ENCODE measurements around the gene DOK4.

DOK4 gene

DNA sequence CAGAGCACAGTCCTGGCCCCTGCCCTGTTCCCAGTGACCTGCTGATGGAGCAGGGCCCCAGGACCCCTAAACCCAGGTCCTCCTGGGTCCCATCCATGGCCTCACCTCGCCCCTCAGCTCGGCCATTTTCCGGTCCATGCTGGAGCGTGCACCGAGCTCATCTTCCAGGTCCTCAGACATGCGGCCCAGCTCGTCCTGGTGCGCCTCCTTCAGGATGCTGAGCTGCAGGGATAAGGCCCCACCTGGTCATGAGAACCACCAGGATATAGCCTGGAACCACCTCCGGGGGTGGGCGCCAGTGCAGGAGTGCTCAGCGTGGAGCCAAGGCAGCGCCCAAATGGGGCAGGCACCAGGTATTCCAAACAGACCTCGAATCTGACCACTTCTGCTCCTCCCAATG is 32.2 kb upstream of the DOK4 start:
- H3K4me3 ChIP-seq (ENCODE audit: low read depth, low read length): no peak overlapping the region
- no peaks in the 10 kb centered on the region for H3K79me2 ChIP-seq (ENCODE audit: control insufficient read depth, insufficient read depth, low read length, unreplicated experiment)
- no peaks in the 10 kb centered on the region for H3K4me1 ChIP-seq (ENCODE audit: control insufficient read depth, insufficient read depth, low read length, unreplicated experiment)
- no peak overlapping the region for H2AFZ ChIP-seq (ENCODE audit: low read length, unreplicated experiment)
- no peak overlapping the region for H3K27ac ChIP-seq (ENCODE audit: low read depth, low read length)
- H3K36me3 ChIP-seq (ENCODE audit: insufficient read depth, low read length): no peaks in the 10 kb centered on the region
- no peaks in the 10 kb centered on the region for H3K27me3 ChIP-seq (ENCODE audit: insufficient read depth, low read length)

DNA sequence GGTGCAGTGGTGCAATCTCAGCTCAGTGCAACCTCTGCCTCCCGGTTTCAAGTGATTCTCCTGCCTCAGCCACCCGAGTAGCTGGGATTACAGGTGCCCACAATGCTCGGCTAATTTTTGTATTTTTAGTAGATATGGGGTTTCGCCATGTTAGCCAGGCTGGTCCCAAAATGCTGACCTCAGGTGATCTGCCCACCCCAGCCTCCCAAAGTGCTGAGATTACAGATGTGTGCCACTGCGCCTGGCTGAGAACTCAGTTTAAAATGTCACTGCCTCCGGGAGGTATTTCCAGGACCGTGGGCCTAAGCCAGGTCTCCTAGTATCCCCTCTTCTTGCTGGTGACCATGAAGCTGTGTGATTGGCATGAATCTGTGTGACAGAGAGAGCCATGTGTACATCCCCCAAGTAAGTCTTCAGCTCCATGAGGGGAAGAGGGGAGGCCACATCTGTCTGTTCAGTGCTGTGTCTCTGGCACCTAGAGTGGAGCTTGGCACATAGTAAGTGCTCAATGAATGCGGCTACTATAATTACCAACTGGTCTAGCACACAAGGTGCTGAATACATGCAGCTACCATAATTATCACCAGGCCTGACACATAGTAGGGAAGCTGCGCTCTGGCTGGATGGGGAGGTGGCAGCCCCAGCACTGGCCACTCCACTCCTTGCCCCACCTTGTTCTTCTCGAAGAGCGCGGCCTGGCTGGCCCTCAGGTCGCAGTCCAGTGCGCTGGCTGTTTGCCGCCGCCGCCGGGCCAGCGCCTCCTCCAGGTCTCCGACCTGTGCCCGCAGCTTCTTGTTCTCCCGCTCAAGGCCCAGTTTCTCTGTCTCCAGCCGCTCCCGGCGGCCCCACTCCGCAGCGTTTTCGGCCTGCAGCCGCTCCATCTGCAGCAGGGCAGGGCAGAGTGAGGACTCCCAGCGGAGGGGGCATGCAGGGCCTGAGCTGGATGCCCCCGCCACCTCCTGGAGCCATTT is 31.4 kb upstream of the DOK4 start:
- H3K27ac ChIP-seq (ENCODE audit: low read depth, low read length): no peak overlapping the region
- no peaks in the 10 kb centered on the region for H3K4me1 ChIP-seq (ENCODE audit: control insufficient read depth, insufficient read depth, low read length, unreplicated experiment)
- H3K79me2 ChIP-seq (ENCODE audit: control insufficient read depth, insufficient read depth, low read length, unreplicated experiment): no peaks in the 10 kb centered on the region
- no peak overlapping the region for H2AFZ ChIP-seq (ENCODE audit: low read length, unreplicated experiment)
- H3K36me3 ChIP-seq (ENCODE audit: insufficient read depth, low read length): no peaks in the 10 kb centered on the region
- no peaks in the 10 kb centered on the region for H3K27me3 ChIP-seq (ENCODE audit: insufficient read depth, low read length)
- no peak overlapping the region for H3K4me3 ChIP-seq (ENCODE audit: low read depth, low read length)

DNA sequence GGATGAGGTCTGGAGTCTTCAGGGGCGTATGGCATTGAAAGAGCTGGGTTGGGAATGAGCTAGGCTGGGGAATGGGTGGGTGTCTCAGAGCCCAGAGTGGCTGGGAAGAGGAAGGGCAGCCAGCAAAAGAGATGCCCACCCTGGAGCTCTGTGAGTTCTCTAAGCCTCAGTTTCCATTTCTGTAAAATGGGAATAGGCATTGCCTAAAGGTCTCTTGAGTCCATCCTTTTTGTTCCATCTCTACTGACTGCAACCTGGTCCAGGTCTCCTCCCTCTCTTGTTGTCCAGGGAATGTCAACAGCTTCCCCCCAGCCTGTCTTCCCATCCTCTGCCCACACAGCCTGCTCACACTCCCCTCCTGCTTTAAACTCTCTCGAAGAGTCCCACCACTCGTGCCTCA is 30.5 kb upstream of the DOK4 start:
- H3K79me2 ChIP-seq (ENCODE audit: control insufficient read depth, insufficient read depth, low read length, unreplicated experiment): no peaks in the 10 kb centered on the region
- no peaks in the 10 kb centered on the region for H3K36me3 ChIP-seq (ENCODE audit: insufficient read depth, low read length)
- no peaks in the 10 kb centered on the region for H3K4me1 ChIP-seq (ENCODE audit: control insufficient read depth, insufficient read depth, low read length, unreplicated experiment)
- no peak overlapping the region for H3K27ac ChIP-seq (ENCODE audit: low read depth, low read length)
- no peaks in the 10 kb centered on the region for H3K27me3 ChIP-seq (ENCODE audit: insufficient read depth, low read length)
- H2AFZ ChIP-seq (ENCODE audit: low read length, unreplicated experiment): no peak overlapping the region
- H3K4me3 ChIP-seq (ENCODE audit: low read depth, low read length): no peak overlapping the region

DNA sequence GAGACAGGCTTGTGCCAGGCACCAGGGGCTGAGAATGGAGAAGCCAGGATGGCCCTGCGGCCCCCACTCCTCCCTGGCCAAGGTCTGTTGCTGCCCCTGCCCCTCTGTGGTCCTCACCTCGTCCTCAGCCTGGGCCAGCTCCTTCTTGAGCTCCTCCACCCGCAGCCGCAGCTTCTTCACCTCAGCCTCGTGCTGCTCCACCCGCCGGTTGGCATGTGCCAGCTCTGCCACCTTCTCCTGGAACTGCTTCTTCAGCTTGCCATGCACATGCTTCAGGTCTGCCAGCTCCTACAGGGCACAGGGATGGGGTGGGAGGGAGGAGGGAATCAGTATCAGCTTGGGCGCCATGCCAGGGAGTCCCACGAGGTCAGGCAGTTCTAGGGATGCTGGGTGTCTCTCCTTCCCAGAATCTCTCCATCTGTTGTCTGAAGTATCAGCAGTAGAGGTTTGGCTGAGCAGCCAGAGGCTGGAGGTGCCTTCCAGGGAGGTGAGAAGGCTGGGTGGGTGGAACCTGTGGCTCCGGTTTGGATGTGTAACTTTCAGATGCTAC is 30.0 kb upstream of the DOK4 start:
- Histone ChIP-seq H3K27ac (ENCODE audit: low read depth, low read length) (no peak overlapping the region), H3K4me1 (ENCODE audit: control insufficient read depth, insufficient read depth, low read length, unreplicated experiment) (no peaks in the 10 kb centered on the region), H3K4me3 (ENCODE audit: low read depth, low read length) (no peak overlapping the region), H3K36me3 (ENCODE audit: insufficient read depth, low read length) (no peaks in the 10 kb centered on the region), H3K79me2 (ENCODE audit: control insufficient read depth, insufficient read depth, low read length, unreplicated experiment) (no peaks in the 10 kb centered on the region), H2AFZ (ENCODE audit: low read length, unreplicated experiment) (no peak overlapping the region), H3K27me3 (ENCODE audit: insufficient read depth, low read length) (no peaks in the 10 kb centered on the region)

DNA sequence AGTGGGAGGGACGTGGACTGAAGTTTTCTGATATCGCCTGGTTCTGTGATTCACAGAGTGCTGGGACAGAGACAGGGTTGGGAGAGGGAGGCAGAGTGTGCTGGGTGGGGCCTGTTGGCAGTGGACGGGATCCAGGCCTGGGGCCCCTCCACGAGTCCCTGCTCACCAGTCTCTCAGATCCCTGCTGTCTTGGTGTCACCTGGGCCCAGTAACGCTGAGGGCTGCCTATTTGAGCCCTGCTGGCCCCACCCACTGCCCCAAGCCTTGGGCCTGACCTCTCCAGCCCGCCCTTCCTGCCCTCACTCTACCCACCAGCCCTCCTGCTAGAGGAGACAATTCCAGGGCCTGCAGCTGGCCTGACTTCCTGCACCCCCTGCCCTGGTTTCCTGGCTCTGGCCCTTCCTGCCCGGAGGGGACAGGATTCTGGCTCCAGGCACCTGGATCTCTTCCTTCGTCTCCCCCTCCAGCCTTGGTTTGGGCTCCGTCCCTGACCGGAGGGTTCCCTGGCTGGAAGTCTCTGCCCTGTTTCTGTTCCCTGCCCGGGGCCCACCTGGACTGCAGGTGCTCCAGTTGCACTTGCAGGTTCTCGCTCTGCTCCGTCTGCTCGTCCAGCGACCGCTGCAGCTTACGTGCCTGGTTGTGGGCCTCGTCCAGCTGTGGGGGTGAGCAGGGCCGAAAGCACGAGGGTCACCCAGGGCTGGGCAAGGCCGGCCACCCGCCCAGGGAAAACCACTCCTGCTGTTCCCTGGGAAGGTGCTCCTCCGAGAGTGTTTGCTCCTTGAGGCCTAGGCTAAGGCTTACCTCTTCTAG is 28.7 kb upstream of the DOK4 start:
- Histone ChIP-seq H3K79me2 (ENCODE audit: control insufficient read depth, insufficient read depth, low read length, unreplicated experiment) (no peaks in the 10 kb centered on the region), H3K36me3 (ENCODE audit: insufficient read depth, low read length) (no peaks in the 10 kb centered on the region), H3K27ac (ENCODE audit: low read depth, low read length) (no peak overlapping the region), H3K27me3 (ENCODE audit: insufficient read depth, low read length) (no peaks in the 10 kb centered on the region), H2AFZ (ENCODE audit: low read length, unreplicated experiment) (no peak overlapping the region), H3K4me3 (ENCODE audit: low read depth, low read length) (no peak overlapping the region), H3K4me1 (ENCODE audit: control insufficient read depth, insufficient read depth, low read length, unreplicated experiment) (no peaks in the 10 kb centered on the region)

DNA sequence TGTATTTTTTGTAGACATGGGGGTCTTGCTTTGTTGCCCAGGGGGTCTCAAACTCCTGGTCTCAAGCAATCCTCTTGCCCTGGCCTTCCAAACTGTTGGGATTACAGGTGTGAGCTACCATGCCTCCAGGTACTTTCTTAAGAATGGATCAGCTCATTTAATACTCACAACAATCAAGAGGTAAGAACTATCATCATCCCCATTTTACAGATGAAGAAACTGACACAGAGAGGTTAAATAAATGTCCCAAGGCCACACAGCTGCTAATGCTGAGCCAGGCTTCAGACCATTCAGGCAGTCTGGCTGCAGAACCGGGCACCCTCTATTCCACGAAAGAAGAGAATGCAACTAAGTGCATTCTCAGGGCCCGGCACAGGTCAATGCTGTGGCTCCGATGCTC is 28.1 kb upstream of the DOK4 start:
- H3K36me3 ChIP-seq (ENCODE audit: insufficient read depth, low read length): no peaks in the 10 kb centered on the region
- no peaks in the 10 kb centered on the region for H3K79me2 ChIP-seq (ENCODE audit: control insufficient read depth, insufficient read depth, low read length, unreplicated experiment)
- H3K4me3 ChIP-seq (ENCODE audit: low read depth, low read length): no peak overlapping the region
- H2AFZ ChIP-seq (ENCODE audit: low read length, unreplicated experiment): no peak overlapping the region
- H3K4me1 ChIP-seq (ENCODE audit: control insufficient read depth, insufficient read depth, low read length, unreplicated experiment): no peaks in the 10 kb centered on the region
- H3K27ac ChIP-seq (ENCODE audit: low read depth, low read length): no peak overlapping the region
- H3K27me3 ChIP-seq (ENCODE audit: insufficient read depth, low read length): no peaks in the 10 kb centered on the region

DNA sequence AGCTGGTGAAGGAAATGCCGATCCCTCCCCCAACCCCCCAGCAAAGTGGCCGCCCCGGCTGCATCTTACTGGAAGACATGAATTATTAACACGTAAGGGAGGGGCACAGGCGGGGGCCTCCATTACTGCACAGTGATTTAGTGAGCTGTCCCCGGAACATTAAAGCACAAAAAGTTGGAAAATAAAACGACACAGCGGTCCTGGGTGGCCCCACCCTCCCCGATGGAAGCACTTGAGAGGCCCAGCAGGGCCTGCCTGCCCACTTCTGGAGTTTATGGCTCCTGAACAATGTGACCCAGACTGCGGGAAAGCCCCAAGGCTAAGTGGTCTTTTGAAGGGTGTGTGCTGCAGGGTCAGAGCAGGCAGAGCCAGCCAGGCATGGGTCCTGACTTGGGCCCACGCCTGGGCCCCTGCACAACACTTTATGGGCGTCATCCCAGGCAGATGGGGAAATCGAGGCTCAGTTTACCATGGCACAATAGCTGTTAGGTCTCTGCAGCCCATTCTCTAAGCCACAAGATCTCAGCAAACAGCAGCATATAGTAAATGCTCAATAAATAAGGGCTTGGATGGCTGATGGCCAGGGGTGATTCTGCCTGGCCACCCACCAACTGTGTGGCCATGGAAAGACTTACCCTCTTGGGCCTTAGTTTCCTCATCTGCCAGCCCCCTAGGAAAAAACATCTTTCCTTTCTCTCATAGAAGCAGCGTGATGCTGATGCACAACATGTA is 27.2 kb upstream of the DOK4 start:
- H3K27me3 ChIP-seq (ENCODE audit: insufficient read depth, low read length): no peaks in the 10 kb centered on the region
- H3K27ac ChIP-seq (ENCODE audit: low read depth, low read length): no peak overlapping the region
- H3K79me2 ChIP-seq (ENCODE audit: control insufficient read depth, insufficient read depth, low read length, unreplicated experiment): no peaks in the 10 kb centered on the region
- no peak overlapping the region for H3K4me3 ChIP-seq (ENCODE audit: low read depth, low read length)
- no peak overlapping the region for H2AFZ ChIP-seq (ENCODE audit: low read length, unreplicated experiment)
- H3K4me1 ChIP-seq (ENCODE audit: control insufficient read depth, insufficient read depth, low read length, unreplicated experiment): no peaks in the 10 kb centered on the region
- no peaks in the 10 kb centered on the region for H3K36me3 ChIP-seq (ENCODE audit: insufficient read depth, low read length)

DNA sequence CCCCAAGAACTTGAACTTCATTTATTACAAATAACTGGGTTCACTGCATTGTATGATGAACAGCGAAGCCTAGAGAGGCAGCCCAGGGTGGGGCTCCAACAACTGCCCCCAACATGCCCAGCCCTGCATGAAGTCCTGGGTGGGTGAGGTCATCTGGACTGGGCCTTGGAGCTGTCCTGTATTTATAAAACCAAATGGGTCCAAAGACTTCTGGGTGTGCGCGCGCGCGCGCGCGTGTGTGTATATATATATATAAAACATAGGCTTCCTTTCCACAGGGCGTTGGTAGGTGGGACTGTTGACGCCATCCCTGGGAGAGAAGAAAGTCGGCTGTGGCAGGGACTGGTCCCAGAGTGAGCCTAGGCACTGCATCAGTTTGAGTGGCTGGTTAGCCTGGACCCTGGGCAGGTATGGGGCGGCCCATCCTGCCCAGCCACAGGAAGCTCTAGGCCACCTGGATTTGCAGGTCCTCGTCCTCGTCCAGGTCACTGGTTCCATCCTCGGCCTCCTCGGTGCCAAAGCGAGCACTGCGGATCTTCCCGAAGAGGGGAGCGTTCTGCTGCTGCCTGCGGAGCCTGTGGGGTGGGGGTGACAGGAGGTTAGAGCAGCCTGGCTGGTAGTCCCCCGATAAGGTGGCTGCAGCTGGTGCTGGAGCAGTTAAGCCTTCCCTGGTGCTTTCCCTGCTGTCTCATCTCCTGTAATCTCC is 26.2 kb upstream of the DOK4 start:
- Histone ChIP-seq H3K27ac (ENCODE audit: low read depth, low read length) (no peak overlapping the region), H3K4me1 (ENCODE audit: control insufficient read depth, insufficient read depth, low read length, unreplicated experiment) (no peaks in the 10 kb centered on the region), H2AFZ (ENCODE audit: low read length, unreplicated experiment) (no peak overlapping the region), H3K36me3 (ENCODE audit: insufficient read depth, low read length) (no peaks in the 10 kb centered on the region), H3K4me3 (ENCODE audit: low read depth, low read length) (no peak overlapping the region), H3K79me2 (ENCODE audit: control insufficient read depth, insufficient read depth, low read length, unreplicated experiment) (no peaks in the 10 kb centered on the region), H3K27me3 (ENCODE audit: insufficient read depth, low read length) (no peaks in the 10 kb centered on the region)

DNA sequence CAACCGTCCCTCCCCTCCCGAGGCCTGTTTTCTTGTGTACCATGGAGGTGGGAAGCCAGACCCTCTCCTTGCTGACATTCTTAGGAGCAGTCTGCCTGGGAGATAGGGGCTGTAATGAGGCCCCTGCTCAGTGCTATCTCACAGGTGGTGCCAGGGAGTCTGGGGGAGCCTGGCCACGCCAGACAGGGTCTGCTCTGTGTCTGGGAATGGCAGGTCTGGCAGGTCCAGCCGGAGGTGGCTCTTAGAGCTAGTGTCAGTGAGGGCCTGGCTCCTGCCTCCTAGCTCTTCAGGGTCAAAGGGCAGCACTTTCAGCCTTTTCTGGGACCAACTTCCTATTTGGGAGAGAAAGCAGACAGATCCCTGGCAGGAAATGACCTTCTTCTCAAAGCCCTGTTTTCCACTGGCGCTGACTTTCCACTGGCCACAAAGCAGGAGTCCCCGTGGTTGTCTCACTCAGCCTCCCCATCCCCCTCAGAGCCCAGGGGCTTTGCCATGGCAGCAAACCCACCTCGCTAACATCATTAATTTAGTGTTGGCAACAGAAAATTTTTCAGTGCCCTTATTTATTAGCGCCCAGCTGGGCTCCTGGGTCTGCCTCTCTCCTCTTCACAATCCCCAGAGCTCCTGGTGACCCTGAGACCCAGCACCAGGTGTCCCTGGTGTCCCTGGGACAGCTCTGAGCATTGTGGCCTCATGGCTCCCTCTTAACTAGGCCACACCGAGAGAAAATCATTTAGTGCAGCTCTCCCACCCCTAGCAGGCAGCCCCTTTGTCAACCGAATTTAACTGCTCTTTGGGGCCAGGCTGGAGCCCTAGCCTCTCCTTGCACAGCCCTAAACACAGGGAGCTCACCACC is 24.0 kb upstream of the DOK4 start:
- Histone ChIP-seq H3K27me3 (ENCODE audit: insufficient read depth, low read length) (no peaks in the 10 kb centered on the region), H3K4me3 (ENCODE audit: low read depth, low read length) (no peak overlapping the region), H2AFZ (ENCODE audit: low read length, unreplicated experiment) (no peak overlapping the region), H3K4me1 (ENCODE audit: control insufficient read depth, insufficient read depth, low read length, unreplicated experiment) (no peaks in the 10 kb centered on the region), H3K79me2 (ENCODE audit: control insufficient read depth, insufficient read depth, low read length, unreplicated experiment) (no peaks in the 10 kb centered on the region), H3K27ac (ENCODE audit: low read depth, low read length) (no peak overlapping the region), H3K36me3 (ENCODE audit: insufficient read depth, low read length) (no peaks in the 10 kb centered on the region)

Data from ACC112 (cell line).